Omental fat pad (tissue), 4 donors: ENCODE results near the gene KIAA1549. TPM values are rescaled to one million over a fixed set of nuclear protein-coding genes. Genes with fewer than 3 reads are reported as not detected.

Source experiments
- ATAC-seq: fragments of 150-250 bp; one replicate; pipeline ENCODE4 v1.9.1; 2016; ENCODE audit warnings: mild to moderate bottlenecking, moderate library complexity; ENCODE audit not compliant: low FRiP score
- DNase-seq: peaks from one replicate; pipeline ENCODE4 v3.0.0-alpha.2; 2019; ENCODE audit warnings: low spot score
- CTCF ChIP-seq, 3 donors: fragments of 450-650 bp; IDR thresholded peaks; one replicate each; pipeline ENCODE4 v1.5.1; 2016 to 2017; ENCODE audit warnings: antibody characterized with exemption in 3 of 3, mild to moderate bottlenecking in 3 of 3, moderate library complexity in 2 of 3
- total RNA-seq, 4 donors: library from RNA; depleted of rRNA; stranded (reverse); fragments of >200 nt; gene quantifications; one replicate each; pipeline ENCODE4 v1.1.0, GENCODE V29; 2016

KIAA1549 gene
- total RNA-seq, 4 donors from 2014 or later = 1.2 to 1.6 (median 1.4) TPM

- ATAC-seq (no peak), DNase-seq (no peak)
- TF ChIP-seq CTCF (IDR thresholded peaks at IDR 0.05) = no peak
Measured at GRCh38 chr7:138881579-138882188, 99.5 kb downstream of the KIAA1549 start.

GRCh38 chr7:138880881-138881578 is 100.2 kb downstream of the KIAA1549 start:
- ATAC-seq (no peak), DNase-seq (no peak)
- TF ChIP-seq CTCF (IDR thresholded peaks at IDR 0.05) = no peak

GRCh38 chr7:138879356-138879755 is 101.8 kb downstream of the KIAA1549 start:
- ATAC-seq (no peak), DNase-seq (no peak)
- TF ChIP-seq CTCF (IDR thresholded peaks at IDR 0.05) = no peak

GRCh38 chr7:138878856-138879255 is 102.3 kb downstream of the KIAA1549 start:
- DNase-seq (no peak), ATAC-seq (no peak)
- TF ChIP-seq CTCF (IDR thresholded peaks at IDR 0.05) = no peak

- TF ChIP-seq CTCF (IDR thresholded peaks at IDR 0.05) = no peak
- ATAC-seq = no peak
- no peak for DNase-seq
Measured at GRCh38 chr7:138878051-138878450, 103.1 kb downstream of the KIAA1549 start.

GRCh38 chr7:138876326-138876725 is 104.9 kb downstream of the KIAA1549 start:
- DNase-seq (no peak), ATAC-seq (no peak)

More at GRCh38 chr7:138876326-138876725, 104.9 kb downstream of the KIAA1549 start:
- TF ChIP-seq CTCF (IDR thresholded peaks at IDR 0.05) = no peak
